Measurements from ENCODE around the gene EPHA6.

Gene EPHA6

DNA sequence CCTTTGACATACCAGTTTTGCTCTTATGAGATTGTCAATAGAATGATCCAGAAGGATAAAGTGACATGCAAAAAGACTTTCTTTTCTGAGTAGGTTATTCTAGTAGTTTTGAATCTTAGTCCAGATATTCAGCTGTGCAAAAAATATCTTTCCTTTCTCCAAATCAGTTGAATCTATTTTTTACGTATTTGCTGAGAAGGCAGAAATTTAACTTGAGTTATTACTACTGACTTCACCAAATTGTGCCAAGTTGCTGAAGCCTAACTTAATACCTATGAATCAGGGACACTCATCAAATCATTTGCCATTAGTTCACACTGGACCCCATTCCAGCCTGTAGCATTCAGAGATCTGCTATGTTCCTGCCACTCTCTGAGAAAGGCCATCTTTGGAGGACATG is 215.6 kb downstream of the EPHA6 start:
- no peak for DNase-seq

GRCh38 chr3:97037294-97037943 is 223.0 kb downstream of the EPHA6 start:
- DNase-seq = no peak

DNA sequence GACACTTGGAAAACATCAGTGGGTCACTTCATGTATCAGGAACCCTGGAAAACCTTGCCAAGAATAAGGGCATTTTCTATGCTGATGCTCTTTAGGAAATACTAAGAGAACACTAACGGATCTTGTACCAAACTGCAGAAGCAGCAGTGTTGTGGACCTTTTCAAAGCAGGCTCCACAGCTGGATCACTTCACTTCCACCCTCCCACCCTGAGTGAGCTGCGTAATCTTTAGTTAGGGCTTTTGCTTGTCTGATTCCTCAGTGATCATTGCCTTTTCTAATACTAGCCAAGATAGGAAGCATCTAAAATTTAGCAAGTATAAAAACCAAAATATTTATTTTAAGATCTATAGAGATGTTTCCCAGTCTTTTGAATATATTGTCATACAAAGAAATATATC is 229.0 kb downstream of the EPHA6 start:
- DNase-seq = no peak

DNA sequence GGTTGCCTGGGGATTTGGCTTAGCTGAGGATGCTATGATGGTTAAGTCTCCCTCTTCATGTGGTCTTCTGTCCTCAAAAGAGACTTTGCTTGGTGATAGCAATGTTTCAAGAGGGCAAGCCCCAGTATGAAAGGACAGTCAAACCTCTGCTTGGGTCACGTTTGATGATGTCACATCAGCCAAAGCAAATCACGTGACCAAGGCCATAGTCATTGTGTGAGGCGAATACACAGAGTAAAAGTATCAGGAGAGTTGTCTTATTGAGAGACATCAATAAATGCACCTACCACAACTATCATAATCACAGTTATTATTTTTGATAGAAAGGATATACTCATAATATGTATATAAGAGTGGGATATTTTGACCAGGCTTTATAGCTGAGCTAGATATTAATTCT is 243.0 kb downstream of the EPHA6 start:
- no peak for DNase-seq

- DNase-seq = no peak
Measured at GRCh38 chr3:97059168-97059567, 244.8 kb downstream of the EPHA6 start.

- no peak for DNase-seq
Measured at GRCh38 chr3:97066531-97066930, 252.1 kb downstream of the EPHA6 start.

DNA sequence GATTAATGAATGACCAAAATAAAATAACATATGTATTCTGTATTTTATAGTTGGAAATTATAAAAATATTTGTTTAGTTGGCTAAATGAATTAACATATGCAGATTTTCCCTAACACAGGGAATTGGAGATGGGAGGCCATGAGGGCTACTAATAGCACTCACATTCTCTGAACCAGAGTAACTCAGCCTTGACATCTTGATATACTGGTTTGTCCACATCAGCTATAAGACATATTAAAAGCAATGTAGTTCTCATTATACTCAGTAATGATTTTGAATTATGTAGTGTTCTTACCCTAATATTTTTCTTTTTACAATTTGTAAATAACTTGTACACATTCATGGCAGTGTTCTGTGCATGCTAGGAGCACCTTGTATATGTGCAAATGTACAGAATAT is 255.9 kb downstream of the EPHA6 start:
- DNase-seq = no peak

- DNase-seq = no peak
Measured at GRCh38 chr3:97074546-97074945, 260.2 kb downstream of the EPHA6 start.

GRCh38 chr3:97076673-97077072 is 262.3 kb downstream of the EPHA6 start:
- DNase-seq = no peak

GRCh38 chr3:97089621-97090020 is 275.2 kb downstream of the EPHA6 start:
- no peak for DNase-seq

GRCh38 chr3:97102641-97103040 is 288.2 kb downstream of the EPHA6 start:
- no peak for DNase-seq

DNA sequence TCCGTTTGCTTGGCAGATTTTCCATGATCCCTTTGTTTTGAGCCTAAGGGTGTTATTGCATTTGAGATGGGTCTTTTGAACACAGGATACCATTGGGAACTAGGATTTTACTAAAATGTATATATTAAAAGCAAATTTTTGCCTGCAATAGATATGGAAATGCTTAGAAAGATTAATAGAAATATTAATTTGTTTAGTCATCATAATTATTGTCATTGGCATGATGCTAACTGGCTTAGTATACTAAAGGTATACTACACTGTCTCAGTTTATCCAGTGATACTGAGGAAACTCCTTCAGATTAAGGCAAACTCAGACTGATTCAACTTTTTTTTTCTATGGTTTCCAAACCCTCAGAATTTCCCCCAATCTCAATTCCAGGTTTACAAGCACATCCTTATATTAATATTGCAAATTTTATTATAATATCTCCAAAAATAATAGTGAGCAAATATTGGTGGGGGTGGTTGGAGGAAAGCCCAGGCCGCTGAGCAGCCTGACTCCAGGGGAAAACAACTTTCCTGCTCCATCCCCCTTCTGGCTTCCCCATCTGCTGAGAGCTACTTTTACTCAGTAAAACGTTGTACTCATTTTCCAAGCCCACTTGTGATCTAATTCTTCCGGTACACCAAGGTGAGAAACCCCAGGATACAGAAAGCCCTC is 291.7 kb downstream of the EPHA6 start:
- DNase-seq = no peak

DNA sequence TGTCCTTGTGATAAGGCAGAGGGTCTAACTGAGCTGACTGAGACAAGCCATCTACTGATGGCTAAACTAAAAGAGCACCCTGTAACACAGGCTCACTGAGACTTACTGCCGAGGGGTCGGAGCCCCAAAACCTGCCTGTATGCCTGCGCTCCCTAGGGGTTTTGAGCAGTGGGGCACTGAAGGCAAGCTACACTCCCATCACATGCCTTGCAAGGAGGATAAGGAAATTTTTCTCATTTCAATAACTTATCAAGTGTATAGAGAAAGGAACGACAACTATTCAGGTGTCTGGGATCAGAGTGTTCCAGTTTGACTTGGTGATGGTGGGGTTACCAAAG is 292.2 kb downstream of the EPHA6 start:
- no peak for DNase-seq

- no peak for DNase-seq
Measured at GRCh38 chr3:97108136-97108535, 293.7 kb downstream of the EPHA6 start.

DNA sequence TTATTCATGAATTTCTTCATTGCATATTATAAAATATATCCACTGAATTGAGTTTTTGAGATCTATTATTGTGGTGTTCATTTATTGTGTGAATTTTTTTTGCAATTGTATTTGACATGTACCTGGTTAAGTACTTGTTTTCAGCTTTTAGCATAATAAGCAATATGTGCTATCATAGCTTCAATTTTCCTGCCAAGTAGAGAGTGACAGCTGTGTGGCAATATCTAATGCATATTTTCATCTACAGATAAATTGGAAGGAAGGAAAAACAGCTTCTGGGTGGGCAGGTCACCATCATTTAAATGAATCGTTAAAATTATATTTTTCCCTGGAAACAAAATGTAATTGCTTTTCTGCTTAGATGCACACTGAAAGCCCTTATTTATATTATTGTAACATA is 296.9 kb downstream of the EPHA6 start:
- no peak for DNase-seq

- no peak for DNase-seq
Measured at GRCh38 chr3:97121386-97121785, 307.0 kb downstream of the EPHA6 start.

- DNase-seq = no peak
Measured at GRCh38 chr3:97125902-97126499, 311.6 kb downstream of the EPHA6 start.

- no peak for DNase-seq
Measured at GRCh38 chr3:97131476-97131875, 317.1 kb downstream of the EPHA6 start.

DNA sequence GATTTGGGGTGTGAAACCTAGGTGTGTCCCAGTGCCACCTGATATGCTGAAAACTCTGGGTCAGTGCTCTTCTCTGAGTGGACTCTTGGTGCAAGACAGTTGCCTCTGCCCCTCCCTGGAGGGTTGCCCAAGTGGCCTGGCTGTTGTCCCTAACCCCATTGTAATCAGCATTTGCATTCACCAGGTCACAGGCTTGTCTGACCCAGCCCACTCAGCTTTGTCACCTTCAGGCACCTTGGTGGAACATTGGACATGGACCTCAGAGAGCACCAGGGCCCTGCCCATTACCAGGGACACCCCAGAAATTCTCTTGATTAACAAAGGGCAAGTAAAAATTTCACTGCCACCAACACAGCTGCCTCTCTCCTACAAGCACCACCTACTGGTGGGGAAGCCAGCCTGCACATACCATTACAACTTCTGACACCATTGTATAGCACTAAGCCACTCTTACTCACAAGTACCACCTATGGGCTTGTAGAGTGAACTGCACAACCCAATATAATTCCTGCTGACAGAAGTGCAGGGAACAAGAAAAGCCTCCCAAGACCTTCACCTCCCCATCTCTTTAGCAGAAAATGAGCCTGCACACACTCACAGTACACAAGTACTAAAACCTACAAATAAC is 324.6 kb downstream of the EPHA6 start:
- no peak for DNase-seq

GRCh38 chr3:97148931-97149330 is 334.5 kb downstream of the EPHA6 start:
- no peak for DNase-seq

DNA sequence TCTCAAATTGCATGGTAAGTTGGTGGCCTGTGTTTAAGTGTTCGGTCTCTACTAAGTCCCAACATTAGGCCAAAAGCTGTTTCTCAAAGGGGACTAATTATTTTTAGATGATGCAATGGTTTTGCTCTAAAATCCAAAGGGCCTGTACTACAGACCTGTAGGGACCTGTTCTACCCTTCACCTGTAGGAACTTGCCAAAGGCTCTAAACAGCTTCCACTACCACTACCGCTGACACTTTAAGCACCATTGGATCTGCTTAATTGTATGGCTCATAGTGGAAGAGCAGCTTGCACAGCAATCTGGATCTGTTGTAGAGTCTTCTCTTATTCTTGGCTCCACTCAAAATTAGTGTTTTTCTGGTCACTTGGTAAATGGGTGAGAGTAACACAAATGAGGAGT is 346.8 kb downstream of the EPHA6 start:
- no peak for DNase-seq

DNA sequence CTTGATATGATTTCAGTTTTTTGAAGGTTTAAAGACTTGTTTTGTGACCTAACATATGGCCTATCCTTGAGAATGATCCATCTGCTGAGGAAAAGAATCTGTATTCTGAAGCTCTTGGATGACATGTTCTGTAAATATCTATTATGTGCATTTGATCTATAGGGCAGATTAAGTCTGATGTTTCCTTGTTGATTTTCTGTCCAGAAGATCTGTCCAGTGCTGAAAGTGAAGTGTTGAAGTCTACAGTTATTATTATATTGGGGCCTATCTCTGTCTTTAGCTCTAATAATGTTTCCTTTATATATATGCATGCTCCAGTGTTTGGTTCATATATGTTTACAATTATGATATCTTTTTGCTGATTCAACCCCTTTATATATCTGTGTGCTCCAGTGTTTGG is 362.8 kb downstream of the EPHA6 start:
- no peak for DNase-seq

DNA sequence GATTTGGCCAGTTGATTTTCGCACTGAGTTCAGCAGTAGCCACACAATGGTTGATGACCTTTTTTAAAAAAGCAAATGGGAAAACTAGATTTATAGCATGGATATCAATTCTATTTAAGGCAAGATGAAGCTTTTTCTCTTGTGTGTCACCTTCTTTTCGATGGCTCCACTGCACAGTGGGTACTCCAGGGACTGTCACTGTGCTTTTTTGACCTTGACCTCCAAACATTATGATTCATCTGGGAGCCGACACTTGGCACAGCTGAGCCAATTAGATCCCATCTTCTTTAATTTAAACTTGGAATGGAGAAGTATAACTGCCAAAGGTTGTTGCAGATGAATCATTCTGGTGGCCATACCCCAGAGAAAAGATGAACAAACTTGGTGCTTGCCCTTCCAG is 367.3 kb downstream of the EPHA6 start:
- DNase-seq = no peak

GRCh38 chr3:97187771-97188170 is 373.4 kb downstream of the EPHA6 start:
- no peak for DNase-seq
